K562 (cell line): ENCODE measurements around the gene WASHC3. TPM values are rescaled to one million over a fixed set of nuclear protein-coding genes. Genes with fewer than 3 reads are reported as not detected.

Experiments
- polyA plus RNA-seq, 8 experiments: library from polyadenylated mRNA; depleted of rRNA in 4 of 8; stranded (reverse) in 5 of 8; unstranded in 3 of 8; fragments of >200 nt; fragmentation: Nextera tagmentation in 2 of 8; fragmentation: Illumina TruSeq in 1 of 8; extraction: Ambion mirVana in 2 of 8; extraction: Trizol in 1 of 8; gene quantifications; 2 replicates each; pipeline versions ENCODE4 v1.2.1 to v1.2.3, GENCODE V29; 2011 to 2014; ENCODE audit warnings: inconsistent platforms in 1 of 8, missing spikeins in 1 of 8
- total RNA-seq, 7 experiments: library from RNA; depleted of rRNA in 6 of 7; stranded (reverse); fragments of >200 nt in 6 of 7; fragmentation: Illumina TruSeq in 2 of 7; extraction: Trizol in 2 of 7; gene quantifications; 2 replicates each; pipeline versions ENCODE4 v1.2.1 to v1.2.3, GENCODE V29; 2011 to 2021; ENCODE audit warnings: low replicate concordance in 1 of 7

WASHC3 gene
- total and polyA plus RNA-seq, 9 of the 15 experiments (the other 6 are each of a cell fraction or from before 2014, with no cell fraction given), result 14.3 to 74.9 (median 35.1) TPM

Other genes starting within 250 kb of the WASHC3 start
- 11.6 and 13.0 TPM in 2 replicates for gene GNPTAB, start 231.0 kb downstream of the WASHC3 start, total RNA-seq (2014; rRNA removed)
- gene GNPTAB, start 231.0 kb downstream of the WASHC3 start, total RNA-seq (2014; rRNA removed; fragmentation: Illumina TruSeq; extraction: Trizol), result 19.8 and 21.7 TPM in 2 replicates
- gene GNPTAB, start 231.0 kb downstream of the WASHC3 start, total RNA-seq (2015; rRNA removed; fragmentation: Illumina TruSeq; extraction: Trizol), result 23.2 and 23.3 TPM in 2 replicates
- gene GNPTAB, start 231.0 kb downstream of the WASHC3 start, total RNA-seq (2021), result 19.3 and 20.4 TPM in 2 replicates
- gene GNPTAB, start 231.0 kb downstream of the WASHC3 start, polyA plus RNA-seq (2011; rRNA removed), result 16.3 and 23.2 TPM in 2 replicates
- 15.3 and 19.3 TPM in 2 replicates for gene GNPTAB, start 231.0 kb downstream of the WASHC3 start, polyA plus RNA-seq (2014; fragmentation: Illumina TruSeq; extraction: Trizol)
- 1 to 10 TPM; 5.9 to 6.5 TPM for gene GNPTAB, start 231.0 kb downstream of the WASHC3 start, polyA plus RNA-seq (2014; fragmentation: Nextera tagmentation; extraction: Ambion mirVana)
- gene GNPTAB, start 231.0 kb downstream of the WASHC3 start, polyA plus RNA-seq (2014; rRNA removed), result 11.6 and 12.8 TPM in 2 replicates
- 1.4 and 2.1 TPM in 2 replicates for gene DRAM1, start 184.4 kb downstream of the WASHC3 start, total RNA-seq (2014; rRNA removed)
- gene DRAM1, start 184.4 kb downstream of the WASHC3 start, total RNA-seq (2014; rRNA removed; fragmentation: Illumina TruSeq; extraction: Trizol), result 4.2 and 4.3 TPM in 2 replicates
- 2.7 TPM in 2 replicates for gene DRAM1, start 184.4 kb downstream of the WASHC3 start, total RNA-seq (2015; rRNA removed; fragmentation: Illumina TruSeq; extraction: Trizol)
- gene DRAM1, start 184.4 kb downstream of the WASHC3 start, total RNA-seq (2021), result 2.9 and 4.2 TPM in 2 replicates
- 1.3 and 2.7 TPM in 2 replicates for gene DRAM1, start 184.4 kb downstream of the WASHC3 start, polyA plus RNA-seq (2011; rRNA removed)
- gene DRAM1, start 184.4 kb downstream of the WASHC3 start, polyA plus RNA-seq (2014; fragmentation: Illumina TruSeq; extraction: Trizol), result 2.9 and 3.3 TPM in 2 replicates
- gene DRAM1, start 184.4 kb downstream of the WASHC3 start, polyA plus RNA-seq (2014; fragmentation: Nextera tagmentation; extraction: Ambion mirVana), result 1 to 10 TPM; 1.5 to 2.0 TPM
- gene DRAM1, start 184.4 kb downstream of the WASHC3 start, polyA plus RNA-seq (2014; rRNA removed), result 2.2 and 2.7 TPM in 2 replicates
- 68.2 and 72.2 TPM in 2 replicates for gene NUP37, start 58.1 kb upstream of the WASHC3 start, total RNA-seq (2014; rRNA removed)
- 183 and 199 TPM in 2 replicates for gene NUP37, start 58.1 kb upstream of the WASHC3 start, total RNA-seq (2014; rRNA removed; fragmentation: Illumina TruSeq; extraction: Trizol)
- gene NUP37, start 58.1 kb upstream of the WASHC3 start, total RNA-seq (2015; rRNA removed; fragmentation: Illumina TruSeq; extraction: Trizol), result 135 and 144 TPM in 2 replicates
- gene NUP37, start 58.1 kb upstream of the WASHC3 start, total RNA-seq (2021), result 108 and 111 TPM in 2 replicates
- gene NUP37, start 58.1 kb upstream of the WASHC3 start, polyA plus RNA-seq (2011; rRNA removed), result 184 and 231 TPM in 2 replicates
- gene NUP37, start 58.1 kb upstream of the WASHC3 start, polyA plus RNA-seq (2014; fragmentation: Illumina TruSeq; extraction: Trizol), result 155 and 170 TPM in 2 replicates
- gene NUP37, start 58.1 kb upstream of the WASHC3 start, polyA plus RNA-seq (2014; fragmentation: Nextera tagmentation; extraction: Ambion mirVana), result 100 to 1,000 TPM; 355 to 429 TPM
- gene NUP37, start 58.1 kb upstream of the WASHC3 start, polyA plus RNA-seq (2014; rRNA removed), result 124 and 138 TPM in 2 replicates
- gene PARPBP, start 58.2 kb upstream of the WASHC3 start, total RNA-seq (2014; rRNA removed), result 22.5 and 26.1 TPM in 2 replicates
- gene PARPBP, start 58.2 kb upstream of the WASHC3 start, total RNA-seq (2014; rRNA removed; fragmentation: Illumina TruSeq; extraction: Trizol), result 62.5 and 66.7 TPM in 2 replicates
- gene PARPBP, start 58.2 kb upstream of the WASHC3 start, total RNA-seq (2015; rRNA removed; fragmentation: Illumina TruSeq; extraction: Trizol), result 48.6 and 50.2 TPM in 2 replicates
- 30.1 and 30.4 TPM in 2 replicates for gene PARPBP, start 58.2 kb upstream of the WASHC3 start, total RNA-seq (2021)
- gene PARPBP, start 58.2 kb upstream of the WASHC3 start, polyA plus RNA-seq (2011; rRNA removed), result 32.3 and 49.0 TPM in 2 replicates
- gene PARPBP, start 58.2 kb upstream of the WASHC3 start, polyA plus RNA-seq (2014; fragmentation: Illumina TruSeq; extraction: Trizol), result 36.0 and 43.4 TPM in 2 replicates
- 10 to 100 TPM; 56.2 to 59.1 TPM for gene PARPBP, start 58.2 kb upstream of the WASHC3 start, polyA plus RNA-seq (2014; fragmentation: Nextera tagmentation; extraction: Ambion mirVana)
- 29.6 and 30.4 TPM in 2 replicates for gene PARPBP, start 58.2 kb upstream of the WASHC3 start, polyA plus RNA-seq (2014; rRNA removed)
- not detected in 2 replicates for gene PMCH, start 135.8 kb upstream of the WASHC3 start, total RNA-seq (2014; rRNA removed)
- not detected in 2 replicates for gene PMCH, start 135.8 kb upstream of the WASHC3 start, total RNA-seq (2014; rRNA removed; fragmentation: Illumina TruSeq; extraction: Trizol)
- gene PMCH, start 135.8 kb upstream of the WASHC3 start, total RNA-seq (2015; rRNA removed; fragmentation: Illumina TruSeq; extraction: Trizol), result not detected in 2 replicates
- not detected in 2 replicates for gene PMCH, start 135.8 kb upstream of the WASHC3 start, total RNA-seq (2021)
- not detected in 2 replicates for gene PMCH, start 135.8 kb upstream of the WASHC3 start, polyA plus RNA-seq (2011; rRNA removed)
- not detected in 2 replicates for gene PMCH, start 135.8 kb upstream of the WASHC3 start, polyA plus RNA-seq (2014; fragmentation: Illumina TruSeq; extraction: Trizol)
- under 1 TPM; 0.10 to 0.20 TPM for gene PMCH, start 135.8 kb upstream of the WASHC3 start, polyA plus RNA-seq (2014; fragmentation: Nextera tagmentation; extraction: Ambion mirVana)
- not detected in 2 replicates for gene PMCH, start 135.8 kb upstream of the WASHC3 start, polyA plus RNA-seq (2014; rRNA removed)